ENCODE measurements around the gene FAM83G. TPM values are rescaled to one million over a fixed set of nuclear protein-coding genes. Genes with fewer than 3 reads are reported as not detected.

The FAM83G gene
- total RNA-seq, 1 donor from 2014 or later = 1.3 TPM

GRCh38 chr17:19015428-19015827, 10.9 kb upstream of the FAM83G start:
- H3K27ac Mint-ChIP-seq (ENCODE audit: unreplicated experiment) = no peak overlapping the region
- no peaks in the 10 kb centered on the region for H3K36me3 Mint-ChIP-seq (ENCODE audit: low read depth)
- no peak for TF ChIP-seq CTCF (conservative IDR thresholded peaks at IDR 0.05)
- no peaks in the 10 kb centered on the region for H3K4me1 Mint-ChIP-seq
- DNase-seq (ENCODE audit: low read depth, low spot score) = no peak
- H3K4me3 Mint-ChIP-seq = no peak overlapping the region
- H3K27me3 Mint-ChIP-seq (ENCODE audit: low read depth) = peaks cover 3% of the 10 kb centered on the region
- no peaks in the 10 kb centered on the region for H3K9me3 Mint-ChIP-seq

GRCh38 chr17:19014628-19015215, 10.2 kb upstream of the FAM83G start:
- TF ChIP-seq CTCF (conservative IDR thresholded peaks at IDR 0.05) = no peak
- no peak overlapping the region for H3K27ac Mint-ChIP-seq (ENCODE audit: unreplicated experiment)
- no peaks in the 10 kb centered on the region for H3K9me3 Mint-ChIP-seq
- no peaks in the 10 kb centered on the region for H3K27me3 Mint-ChIP-seq (ENCODE audit: low read depth)
- H3K4me1 Mint-ChIP-seq = no peaks in the 10 kb centered on the region
- DNase-seq (ENCODE audit: low read depth, low spot score) = no peak
- H3K4me3 Mint-ChIP-seq = no peak overlapping the region
- no peaks in the 10 kb centered on the region for H3K36me3 Mint-ChIP-seq (ENCODE audit: low read depth)

- Mint-ChIP-seq H3K27ac (ENCODE audit: unreplicated experiment) (no peak overlapping the region), H3K36me3 (ENCODE audit: low read depth) (no peaks in the 10 kb centered on the region), H3K4me1 (no peaks in the 10 kb centered on the region), H3K9me3 (no peaks in the 10 kb centered on the region), H3K27me3 (ENCODE audit: low read depth) (no peaks in the 10 kb centered on the region), H3K4me3 (no peak overlapping the region)
- DNase-seq (ENCODE audit: low read depth, low spot score) = no peak
- no peak for TF ChIP-seq CTCF (conservative IDR thresholded peaks at IDR 0.05)
These were observed 9.5 kb upstream of the FAM83G start for GRCh38 chr17:19013806-19014627.

GRCh38 chr17:19013226-19013625, 8.7 kb upstream of the FAM83G start:
- Mint-ChIP-seq H3K4me3 (no peak overlapping the region), H3K36me3 (ENCODE audit: low read depth) (no peaks in the 10 kb centered on the region), H3K27ac (ENCODE audit: unreplicated experiment) (no peak overlapping the region), H3K9me3 (no peaks in the 10 kb centered on the region), H3K27me3 (ENCODE audit: low read depth) (no peaks in the 10 kb centered on the region), H3K4me1 (no peaks in the 10 kb centered on the region)
- TF ChIP-seq CTCF (conservative IDR thresholded peaks at IDR 0.05) = no peak
- no peak for DNase-seq (ENCODE audit: low read depth, low spot score)

- Mint-ChIP-seq H3K27ac (ENCODE audit: unreplicated experiment) (no peak overlapping the region), H3K4me1 (no peaks in the 10 kb centered on the region)
These were observed 7.9 kb upstream of the FAM83G start for GRCh38 chr17:19012171-19013080.

More at GRCh38 chr17:19012171-19013080, 7.9 kb upstream of the FAM83G start:
- TF ChIP-seq CTCF (conservative IDR thresholded peaks at IDR 0.05) = no peak
- H3K36me3 Mint-ChIP-seq (ENCODE audit: low read depth) = no peaks in the 10 kb centered on the region
- no peak overlapping the region for H3K4me3 Mint-ChIP-seq
- no peaks in the 10 kb centered on the region for H3K9me3 Mint-ChIP-seq
- H3K27me3 Mint-ChIP-seq (ENCODE audit: low read depth) = peaks cover 7% of the 10 kb centered on the region
- no peak for DNase-seq (ENCODE audit: low read depth, low spot score)

Measured in neural crest cell (in vitro differentiated cells).